Activated naive CD8-positive, alpha-beta T cell treated with anti-CD3 and anti-CD28 coated beads, Interleukin-2, amount 50 U/mL, for 16 hours (primary cell): Measurements from ENCODE around the gene SPRR3.

Source experiments
- DNase-seq: peaks from one replicate; pipeline ENCODE4 v3.0.0-alpha.2; 2020; ENCODE audit warnings: low read depth, low spot score

SPRR3 gene

GRCh38 chr1:153001382-153001781 is at the start of gene SPRR3:
Gene SPRR3 (plus strand): TSS chr1:153001749. CDS start chr1:153003021, 1,272 bp downstream.
- DNase-seq: no peak

- DNase-seq: no peak
Observed at GRCh38 chr1:152953761-152954160, 47.8 kb upstream of the SPRR3 start.

GRCh38 chr1:152954436-152954835 is 47.1 kb upstream of the SPRR3 start:
- DNase-seq: no peak

- no peak for DNase-seq
Observed at GRCh38 chr1:152957561-152957960, 44.0 kb upstream of the SPRR3 start.

- no peak for DNase-seq
Observed at GRCh38 chr1:152959273-152959672, 42.3 kb upstream of the SPRR3 start.

GRCh38 chr1:152959801-152960451 is 41.6 kb upstream of the SPRR3 start:
- no peak for DNase-seq

GRCh38 chr1:152960452-152961044 is 41.0 kb upstream of the SPRR3 start:
- DNase-seq: no peak

- no peak for DNase-seq
Observed at GRCh38 chr1:152961226-152961891, 40.2 kb upstream of the SPRR3 start.

- no peak for DNase-seq
Observed at GRCh38 chr1:152962876-152963415, 38.6 kb upstream of the SPRR3 start.

GRCh38 chr1:152964536-152964935 is 37.0 kb upstream of the SPRR3 start:
- DNase-seq: no peak

- DNase-seq: no peak
Observed at GRCh38 chr1:152965853-152966252, 35.7 kb upstream of the SPRR3 start.

- no peak for DNase-seq
Observed at GRCh38 chr1:152967201-152967600, 34.3 kb upstream of the SPRR3 start.

- DNase-seq: no peak
Observed at GRCh38 chr1:152968248-152968647, 33.3 kb upstream of the SPRR3 start.

GRCh38 chr1:152969036-152969435 is 32.5 kb upstream of the SPRR3 start:
- DNase-seq: no peak

- no peak for DNase-seq
Observed at GRCh38 chr1:152970495-152970894, 31.1 kb upstream of the SPRR3 start, which contains the start of gene SPRR4. Gene SPRR4 (plus strand): TSS chr1:152970648. CDS start chr1:152971891, 1,243 bp downstream.

GRCh38 chr1:152972196-152972886 is 29.2 kb upstream of the SPRR3 start:
- DNase-seq: no peak

GRCh38 chr1:152976688-152977087 is 24.9 kb upstream of the SPRR3 start:
- DNase-seq: no peak

- no peak for DNase-seq
Observed at GRCh38 chr1:152977614-152978013, 23.9 kb upstream of the SPRR3 start.

- no peak for DNase-seq
Observed at GRCh38 chr1:152980676-152981075, 20.9 kb upstream of the SPRR3 start.

- no peak for DNase-seq
Observed at GRCh38 chr1:152981146-152981871, 20.2 kb upstream of the SPRR3 start.

- DNase-seq: no peak
Observed at GRCh38 chr1:152982076-152982475, 19.5 kb upstream of the SPRR3 start.
